ENCODE data around the gene PINK1.

The PINK1 gene

GRCh38 chr1:20593756-20594155 is 39.5 kb upstream of the PINK1 start:
- TF ChIP-seq, protein P1, sequence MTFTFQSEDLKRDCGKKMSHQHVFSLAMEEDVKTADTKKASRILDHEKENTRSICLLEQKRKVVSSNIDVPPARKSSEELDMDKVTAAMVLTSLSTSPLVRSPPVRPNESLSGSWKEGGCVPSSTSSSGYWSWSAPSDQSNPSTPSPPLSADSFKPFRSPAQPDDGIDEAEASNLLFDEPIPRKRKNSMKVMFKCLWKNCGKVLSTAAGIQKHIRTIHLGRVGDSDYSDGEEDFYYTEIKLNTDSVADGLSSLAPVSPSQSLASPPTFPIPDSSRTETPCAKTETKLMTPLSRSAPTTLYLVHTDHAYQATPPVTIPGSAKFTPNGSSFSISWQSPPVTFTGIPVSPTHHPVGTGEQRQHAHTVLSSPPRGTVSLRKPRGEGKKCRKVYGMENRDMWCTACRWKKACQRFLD (tag by site-specific recombination; IDR thresholded peaks at IDR 0.05) = no peak
- TF ChIP-seq ZNF140 (tag by site-specific recombination; IDR thresholded peaks at IDR 0.05) (no peak), ZNF843 (tag by site-specific recombination; IDR thresholded peaks at IDR 0.05) (no peak), GLIS1 (tag by site-specific recombination; IDR thresholded peaks at IDR 0.05) (no peak), KLF8 (tag by site-specific recombination; IDR thresholded peaks at IDR 0.05) (no peak), ZSCAN16 (tag by site-specific recombination; IDR thresholded peaks at IDR 0.05) (no peak), ZXDB (tag by site-specific recombination; IDR thresholded peaks at IDR 0.05) (no peak)
- no peaks in the 10 kb centered on the region for H3K9me3 ChIP-seq (ENCODE audit: control insufficient read depth, insufficient read depth, low read depth, low read length)
- no peak overlapping the region for H3K27ac ChIP-seq (ENCODE audit: extremely low read depth, low read depth, low read length)
- no peak overlapping the region for H3K4me3 ChIP-seq (ENCODE audit: low read depth, low read length)
- H3K4me1 ChIP-seq (ENCODE audit: control insufficient read depth, insufficient read depth, low read length) = peaks cover 3% of the 10 kb centered on the region; the same call in 1 of the 2 replicates
- no peaks in the 10 kb centered on the region for H3K36me3 ChIP-seq (ENCODE audit: control insufficient read depth in 2 of 2, insufficient read depth in 1 of 2, low read length in 2 of 2)
- CTCF ChIA-PET = interaction anchor here (0.6 to 2.7 kb wide), 4 partner anchors 19 to 72 kb away, joined by 3 to 13 read pairs (median 4); no protein-coding TSS in a partner anchor
- POLR2A ChIA-PET = no interaction called here

DNA sequence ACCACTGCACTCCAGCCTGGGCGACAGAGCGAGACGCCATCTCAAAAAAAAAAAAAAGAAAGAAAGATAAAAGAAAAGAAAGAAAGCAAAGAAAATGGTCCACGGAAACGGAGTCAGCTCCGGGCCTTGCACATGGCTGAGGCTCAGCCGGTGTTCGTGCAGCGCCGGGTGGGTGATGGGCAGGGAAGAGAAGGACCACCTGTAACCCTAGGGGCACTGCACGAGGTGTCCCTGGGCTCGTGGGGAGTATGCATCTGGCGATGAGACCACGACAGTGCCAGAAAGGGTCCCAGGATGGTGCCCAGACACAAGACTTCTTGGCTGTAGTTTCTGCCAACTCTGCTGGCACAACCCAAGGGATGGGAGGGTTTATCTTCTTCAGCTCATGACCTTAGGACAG is 38.5 kb upstream of the PINK1 start:
- Histone ChIP-seq H3K4me3 (ENCODE audit: low read depth, low read length) (no peak overlapping the region), H3K27ac (ENCODE audit: extremely low read depth, low read depth, low read length) (no peak overlapping the region), H3K36me3 (ENCODE audit: control insufficient read depth in 2 of 2, insufficient read depth in 1 of 2, low read length in 2 of 2) (no peaks in the 10 kb centered on the region), H3K9me3 (ENCODE audit: control insufficient read depth, insufficient read depth, low read depth, low read length) (no peaks in the 10 kb centered on the region), H3K4me1 (ENCODE audit: control insufficient read depth, insufficient read depth, low read length) (0 out of 2 replicates have a peak, but pooled peaks cover 1% of the 10 kb centered on the region)
- POLR2A ChIA-PET = no interaction called here
- TF ChIP-seq ZSCAN16 (tag by site-specific recombination; IDR thresholded peaks at IDR 0.05) = no peak
- no peak for TF ChIP-seq ZSCAN30 (tag by site-specific recombination; IDR thresholded peaks at IDR 0.05)
- no peak for TF ChIP-seq OVOL3 (tag by site-specific recombination; IDR thresholded peaks at IDR 0.05)
- TF ChIP-seq, protein P2, sequence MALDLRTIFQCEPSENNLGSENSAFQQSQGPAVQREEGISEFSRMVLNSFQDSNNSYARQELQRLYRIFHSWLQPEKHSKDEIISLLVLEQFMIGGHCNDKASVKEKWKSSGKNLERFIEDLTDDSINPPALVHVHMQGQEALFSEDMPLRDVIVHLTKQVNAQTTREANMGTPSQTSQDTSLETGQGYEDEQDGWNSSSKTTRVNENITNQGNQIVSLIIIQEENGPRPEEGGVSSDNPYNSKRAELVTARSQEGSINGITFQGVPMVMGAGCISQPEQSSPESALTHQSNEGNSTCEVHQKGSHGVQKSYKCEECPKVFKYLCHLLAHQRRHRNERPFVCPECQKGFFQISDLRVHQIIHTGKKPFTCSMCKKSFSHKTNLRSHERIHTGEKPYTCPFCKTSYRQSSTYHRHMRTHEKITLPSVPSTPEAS (tag by site-specific recombination; IDR thresholded peaks at IDR 0.05) = no peak
- no peak for TF ChIP-seq ZNF23 (tag by site-specific recombination; IDR thresholded peaks at IDR 0.05; ENCODE audit: borderline replicate concordance)
- no peak for TF ChIP-seq GFI1B (tag by site-specific recombination; IDR thresholded peaks at IDR 0.05)
- no peak for TF ChIP-seq ZNF670 (tag by site-specific recombination; IDR thresholded peaks at IDR 0.05; ENCODE audit: low read depth)
- no peak for TF ChIP-seq ZIC2 (tag by site-specific recombination; IDR thresholded peaks at IDR 0.05)
- no peak for TF ChIP-seq AEBP2 (tag by site-specific recombination; IDR thresholded peaks at IDR 0.05; ENCODE audit: borderline replicate concordance)
- no peak for TF ChIP-seq ZNF488 (tag by site-specific recombination; IDR thresholded peaks at IDR 0.05)
- TF ChIP-seq SP7 (tag by site-specific recombination; IDR thresholded peaks at IDR 0.05) = no peak
- TF ChIP-seq KLF8 (tag by site-specific recombination; IDR thresholded peaks at IDR 0.05) = no peak
- no peak for TF ChIP-seq GLI2 (tag by site-specific recombination; IDR thresholded peaks at IDR 0.05; ENCODE audit: borderline replicate concordance, low read depth)
- no peak for TF ChIP-seq ZNF19 (tag by site-specific recombination; IDR thresholded peaks at IDR 0.05; ENCODE audit: low read depth)
- TF ChIP-seq ZNF707 (tag by site-specific recombination; IDR thresholded peaks at IDR 0.05) = no peak
- TF ChIP-seq, protein P3, sequence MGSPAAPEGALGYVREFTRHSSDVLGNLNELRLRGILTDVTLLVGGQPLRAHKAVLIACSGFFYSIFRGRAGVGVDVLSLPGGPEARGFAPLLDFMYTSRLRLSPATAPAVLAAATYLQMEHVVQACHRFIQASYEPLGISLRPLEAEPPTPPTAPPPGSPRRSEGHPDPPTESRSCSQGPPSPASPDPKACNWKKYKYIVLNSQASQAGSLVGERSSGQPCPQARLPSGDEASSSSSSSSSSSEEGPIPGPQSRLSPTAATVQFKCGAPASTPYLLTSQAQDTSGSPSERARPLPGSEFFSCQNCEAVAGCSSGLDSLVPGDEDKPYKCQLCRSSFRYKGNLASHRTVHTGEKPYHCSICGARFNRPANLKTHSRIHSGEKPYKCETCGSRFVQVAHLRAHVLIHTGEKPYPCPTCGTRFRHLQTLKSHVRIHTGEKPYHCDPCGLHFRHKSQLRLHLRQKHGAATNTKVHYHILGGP (tag by site-specific recombination; IDR thresholded peaks at IDR 0.05) = no peak
- TF ChIP-seq ZNF146 (tag by site-specific recombination; IDR thresholded peaks at IDR 0.05) = no peak
- CTCF ChIA-PET = interaction anchor here (0.6 to 2.7 kb wide), 3 partner anchors 20 to 85 kb away, joined by 4 to 13 read pairs (median 4); partner anchors contain the start of gene PINK1

Data from HEK293 (cell line).